GM12875 (cell line): ENCODE results near the gene ASGR1.
A peak's percentile ranks its signal among the peaks of the same experiment; 100 is the strongest.

Experiments used
- H3K4me3 ChIP-seq: one replicate; pipeline ENCODE4 v1.5.1; 2011; ENCODE audit warnings: low read depth, low read length, control low read depth
- CTCF ChIP-seq: IDR thresholded peaks from 2 replicates; pipeline ENCODE4 v1.5.1; 2011; ENCODE audit warnings: low read depth, mild to moderate bottlenecking, control low read depth, inconsistent platforms, low read length, moderate library complexity, borderline replicate concordance; ENCODE audit not compliant: insufficient read depth

Gene ASGR1

DNA sequence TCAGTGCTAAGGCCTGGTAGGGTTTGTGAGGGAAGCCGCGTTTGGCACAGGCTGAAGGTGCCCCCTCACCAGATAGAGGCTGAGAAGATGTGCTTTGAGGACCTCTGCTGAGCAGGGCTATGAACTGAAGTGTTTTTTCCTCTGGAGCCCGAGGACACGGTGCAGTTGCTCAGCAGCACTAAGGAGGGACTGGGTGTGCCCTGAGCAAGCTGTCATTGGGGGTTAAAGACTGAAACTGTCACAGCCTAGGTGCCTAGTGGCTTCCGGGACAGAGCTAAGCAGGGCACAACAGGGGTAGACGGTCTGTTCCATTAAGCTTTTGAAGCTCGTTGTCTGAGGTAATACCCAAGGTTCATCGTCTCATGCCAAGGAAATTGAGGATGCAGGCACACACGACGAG, 39.8 kb downstream of the ASGR1 start:
- no peak overlapping the region for H3K4me3 ChIP-seq
- no peak for TF ChIP-seq CTCF

DNA sequence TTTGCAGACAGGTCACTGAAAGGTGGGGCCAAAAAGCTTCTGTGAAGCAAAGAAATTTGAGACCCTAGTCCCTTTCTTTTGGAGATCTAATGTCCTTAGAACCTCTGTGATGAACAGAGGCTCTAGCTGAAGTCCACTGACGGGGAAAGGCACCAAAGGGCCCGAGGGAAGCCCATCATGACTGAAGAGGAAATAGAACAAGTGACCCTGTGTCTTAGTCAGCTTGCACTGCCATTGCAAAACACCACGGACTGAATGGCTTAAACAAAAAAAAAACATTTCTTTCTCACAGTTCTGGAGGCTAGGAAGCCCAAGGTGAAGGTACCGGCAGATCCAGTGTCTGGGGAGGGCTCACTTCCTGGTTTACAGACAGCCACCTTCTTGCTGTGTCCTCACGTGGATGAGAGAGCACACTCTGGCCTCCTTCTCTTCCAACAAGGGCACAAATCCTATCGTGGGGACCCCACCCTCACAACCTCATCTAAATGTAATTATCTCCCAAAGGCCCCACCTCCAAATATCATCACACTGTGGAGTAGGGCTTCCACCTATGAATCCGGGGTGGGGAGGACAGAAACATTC, 40.3 kb downstream of the ASGR1 start:
- H3K4me3 ChIP-seq = no peak overlapping the region
- TF ChIP-seq CTCF = no peak

GRCh38 chr17:7137171-7137943, 41.8 kb downstream of the ASGR1 start:
- TF ChIP-seq CTCF = no peak
- no peak overlapping the region for H3K4me3 ChIP-seq

- no peak overlapping the region for H3K4me3 ChIP-seq
- TF ChIP-seq CTCF = peak; percentile 73
Measured at GRCh38 chr17:7136266-7136877, 42.8 kb downstream of the ASGR1 start.

- H3K4me3 ChIP-seq = no peak overlapping the region
- no peak for TF ChIP-seq CTCF
Measured at GRCh38 chr17:7133916-7134315, 45.3 kb downstream of the ASGR1 start.

- H3K4me3 ChIP-seq = no peak overlapping the region
- peak; percentile 64 for TF ChIP-seq CTCF
Measured at GRCh38 chr17:7133424-7133823, 45.7 kb downstream of the ASGR1 start.

DNA sequence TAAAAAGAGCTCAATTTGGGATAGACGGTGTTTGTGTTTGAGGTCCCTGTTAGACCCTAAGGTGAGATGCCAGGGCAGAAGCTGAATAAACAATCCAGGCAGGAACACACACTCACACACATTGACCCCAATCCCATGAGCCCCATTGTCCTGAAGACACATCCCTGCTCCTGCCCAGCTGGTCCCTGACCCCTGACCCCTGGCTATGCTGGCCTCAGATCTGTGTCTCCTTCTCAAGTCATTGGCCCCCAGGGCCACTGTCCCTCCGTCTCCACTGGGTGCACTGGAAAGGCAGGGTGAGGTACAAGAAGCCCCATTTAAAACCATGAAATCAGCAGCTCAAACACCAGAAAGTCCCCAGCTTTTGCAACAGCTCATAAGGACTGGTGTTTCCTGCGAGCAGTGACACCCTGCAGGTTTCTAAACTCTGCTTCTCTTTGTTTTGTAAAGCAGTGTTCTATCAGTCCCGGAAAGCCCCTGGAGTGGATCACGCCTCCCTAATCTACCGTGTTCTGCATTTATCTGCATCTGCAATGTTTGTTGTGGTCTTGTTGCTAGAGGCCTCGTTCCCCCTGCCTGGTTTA, 46.6 kb downstream of the ASGR1 start:
- no peak overlapping the region for H3K4me3 ChIP-seq
- TF ChIP-seq CTCF = no peak
